ENCODE measurements around the gene MMP2.

The MMP2 gene

GRCh38 chr16:55466209-55466608 lies 12.8 kb upstream of the MMP2 start:
- H3K4me3 ChIP-seq (ENCODE audit: control insufficient read depth, low read depth, low read length), result no peak overlapping the region
- no peak for DNase-seq (ENCODE audit: low read depth)
- TF ChIP-seq CTCF (IDR thresholded peaks at IDR 0.05; ENCODE audit: control insufficient read depth, insufficient read depth, low read depth, low read length, missing control alignments), result no peak

GRCh38 chr16:55467898-55468297 lies 11.1 kb upstream of the MMP2 start:
- H3K4me3 ChIP-seq (ENCODE audit: control insufficient read depth, low read depth, low read length), result no peak overlapping the region
- TF ChIP-seq CTCF (IDR thresholded peaks at IDR 0.05; ENCODE audit: control insufficient read depth, insufficient read depth, low read depth, low read length, missing control alignments), result no peak
- DNase-seq (ENCODE audit: low read depth), result no peak

- H3K4me3 ChIP-seq (ENCODE audit: control insufficient read depth, low read depth, low read length), result no peak overlapping the region
- no peak for DNase-seq (ENCODE audit: low read depth)
- no peak for TF ChIP-seq CTCF (IDR thresholded peaks at IDR 0.05; ENCODE audit: control insufficient read depth, insufficient read depth, low read depth, low read length, missing control alignments)
Measured at GRCh38 chr16:55468352-55468990, 10.5 kb upstream of the MMP2 start.

GRCh38 chr16:55469821-55470532 lies 9.0 kb upstream of the MMP2 start:
- no peak for DNase-seq (ENCODE audit: low read depth)
- TF ChIP-seq CTCF (IDR thresholded peaks at IDR 0.05; ENCODE audit: control insufficient read depth, insufficient read depth, low read depth, low read length, missing control alignments), result no peak
- H3K4me3 ChIP-seq (ENCODE audit: control insufficient read depth, low read depth, low read length), result no peak overlapping the region

GRCh38 chr16:55470533-55471371 lies 8.2 kb upstream of the MMP2 start:
- peak; percentile 57 for DNase-seq (ENCODE audit: low read depth)
- H3K4me3 ChIP-seq (ENCODE audit: control insufficient read depth, low read depth, low read length), result no peak overlapping the region
- TF ChIP-seq CTCF (IDR thresholded peaks at IDR 0.05; ENCODE audit: control insufficient read depth, insufficient read depth, low read depth, low read length, missing control alignments), result no peak

GRCh38 chr16:55471448-55472097 lies 7.4 kb upstream of the MMP2 start:
- no peak for TF ChIP-seq CTCF (IDR thresholded peaks at IDR 0.05; ENCODE audit: control insufficient read depth, insufficient read depth, low read depth, low read length, missing control alignments)
- peak; percentile 78 for DNase-seq (ENCODE audit: low read depth)
- H3K4me3 ChIP-seq (ENCODE audit: control insufficient read depth, low read depth, low read length), result no peak overlapping the region

Data from AG09309 (cell line).